Stimulated activated CD4-positive, alpha-beta T cell treated with anti-CD3 and anti-CD28 coated beads, Interleukin-2, amount 100 ng/mL, for 24 hours (primary cell): Measurements from ENCODE around the gene MAPK12.

ENCODE experiments used
- DNase-seq, 2 donors: peaks; one replicate each; pipeline ENCODE4 v3.0.0-alpha.2; 2020

Gene MAPK12

GRCh38 chr22:50250555-50251476 is 10.7 kb downstream of the MAPK12 start, which contains the start of gene HDAC10:
HDAC10 (minus strand) TSS chr22:50251265; CDS start chr22:50251032, 233 bp downstream.
- peak; percentile 83 to 90 for DNase-seq

- no peak for DNase-seq
Measured at GRCh38 chr22:50250249-50250554, 11.3 kb downstream of the MAPK12 start.

GRCh38 chr22:50249341-50250248 is 11.9 kb downstream of the MAPK12 start:
- DNase-seq = no peak

GRCh38 chr22:50248196-50249081 is 13.0 kb downstream of the MAPK12 start:
- no peak for DNase-seq

- DNase-seq = peak in 1 of 2 donors; percentile 53
Measured at GRCh38 chr22:50247748-50248147, 13.7 kb downstream of the MAPK12 start.

- DNase-seq = no peak
Measured at GRCh38 chr22:50246242-50247175, 15.0 kb downstream of the MAPK12 start.

- no peak for DNase-seq
Measured at GRCh38 chr22:50245214-50246072, 16.0 kb downstream of the MAPK12 start.

- DNase-seq = peak; percentile 93 to 95
Measured at GRCh38 chr22:50244420-50245213, 16.9 kb downstream of the MAPK12 start, which contains the start of gene TUBGCP6. TUBGCP6 (minus strand) TSS chr22:50245023; CDS start chr22:50244459, 564 bp downstream.

- DNase-seq = no peak
Measured at GRCh38 chr22:50243685-50244419, 17.6 kb downstream of the MAPK12 start.

- no peak for DNase-seq
Measured at GRCh38 chr22:50242406-50242949, 19.0 kb downstream of the MAPK12 start.

GRCh38 chr22:50238755-50239154 is 22.7 kb downstream of the MAPK12 start:
- no peak for DNase-seq

GRCh38 chr22:50236731-50237409 is 24.6 kb downstream of the MAPK12 start:
- DNase-seq = no peak

GRCh38 chr22:50233223-50233622 is 28.3 kb downstream of the MAPK12 start:
- DNase-seq = no peak

GRCh38 chr22:50232481-50233151 is 28.9 kb downstream of the MAPK12 start:
- no peak for DNase-seq

- DNase-seq = no peak
Measured at GRCh38 chr22:50229370-50229769, 32.1 kb downstream of the MAPK12 start.

- DNase-seq = no peak
Measured at GRCh38 chr22:50228366-50228765, 33.1 kb downstream of the MAPK12 start.

GRCh38 chr22:50227579-50228215 is 33.8 kb downstream of the MAPK12 start:
- no peak for DNase-seq
